HFF-Myc (cell line): ENCODE data around the gene NFIX.

ENCODE experiments used
- DNase-seq: peaks from one replicate; pipeline ENCODE4 v3.0.0-alpha.2; 2011; ENCODE audit warnings: low read depth; ENCODE audit errors: extremely low read depth
- H3K4me3 ChIP-seq: replicated peaks from 2 replicates; pipeline ENCODE4 v1.5.1; 2011; ENCODE audit warnings: low read depth, mild to moderate bottlenecking, control low read depth, low read length
- CTCF ChIP-seq: IDR thresholded peaks from 2 replicates; pipeline ENCODE4 v1.5.1; 2012; ENCODE audit warnings: mild to moderate bottlenecking, low read depth, low read length, control low read depth; ENCODE audit errors: missing control alignments

The NFIX gene

GRCh38 chr19:13122980-13123957 lies 128.0 kb downstream of the NFIX start:
- TF ChIP-seq CTCF, result no peak
- DNase-seq, result no peak
- no peak overlapping the region for H3K4me3 ChIP-seq

GRCh38 chr19:13127051-13127450 lies 131.8 kb downstream of the NFIX start:
- no peak for DNase-seq
- H3K4me3 ChIP-seq, result no peak overlapping the region
- TF ChIP-seq CTCF, result no peak

GRCh38 chr19:13127811-13128575 lies 132.7 kb downstream of the NFIX start:
- DNase-seq, result no peak
- no peak for TF ChIP-seq CTCF
- H3K4me3 ChIP-seq, result no peak overlapping the region

DNA sequence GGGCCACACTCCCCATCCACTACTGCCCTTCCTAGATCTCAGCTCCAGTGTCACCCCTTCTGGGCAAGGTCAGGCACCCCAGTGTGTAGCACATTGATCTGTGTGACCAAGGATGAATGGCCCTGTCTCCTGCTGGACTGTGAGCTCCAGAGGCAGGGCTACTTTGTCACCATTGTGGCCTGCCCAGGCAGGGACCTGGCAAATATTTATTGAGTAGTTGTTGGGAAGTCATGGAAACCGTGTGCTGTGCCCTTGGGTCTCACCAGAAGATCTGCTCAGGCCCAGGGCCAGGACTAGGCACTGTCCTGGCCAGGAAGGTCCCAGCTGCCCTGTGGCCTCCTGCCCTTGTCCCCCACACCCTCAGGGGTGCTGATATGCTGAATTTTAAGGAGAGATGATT lies 133.3 kb downstream of the NFIX start:
- no peak for DNase-seq
- H3K4me3 ChIP-seq, result no peak overlapping the region

DNA sequence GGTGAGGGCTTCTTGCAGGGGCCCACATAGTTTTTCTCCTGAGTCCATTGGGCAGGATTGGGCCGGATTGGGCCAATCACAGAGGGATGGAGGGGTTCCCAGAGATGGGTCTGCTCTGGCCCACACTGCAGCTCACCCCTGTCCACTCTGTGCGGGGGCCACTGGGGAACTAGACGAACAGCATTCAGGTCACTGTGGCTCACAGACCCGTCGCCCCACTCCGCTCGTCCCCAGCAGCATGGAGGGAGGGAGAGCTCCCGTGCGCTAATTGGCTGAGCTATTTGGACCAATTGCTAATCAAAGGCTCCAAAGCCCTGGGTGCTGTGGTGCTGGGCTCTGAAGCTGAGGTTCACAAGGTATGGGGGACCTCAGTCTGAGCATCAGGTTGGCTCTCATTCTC lies 134.1 kb downstream of the NFIX start:
- no peak for DNase-seq
- no peak overlapping the region for H3K4me3 ChIP-seq
- no peak for TF ChIP-seq CTCF

More for the DNA sequence above, 133.3 kb downstream of the NFIX start:
- TF ChIP-seq CTCF, result no peak

- H3K4me3 ChIP-seq, result no peak overlapping the region
- no peak for TF ChIP-seq CTCF
- no peak for DNase-seq
Measured at GRCh38 chr19:13130886-13131490, 135.7 kb downstream of the NFIX start.
